IMR-90 (cell line): ENCODE results near the gene CNKSR3.

Source experiments
- CTCF ChIP-seq: conservative IDR thresholded peaks from 2 replicates; pipeline ENCODE4 v1.5.1; 2012; ENCODE audit warnings: mild to moderate bottlenecking, low read depth, low read length, improper control_type of control experiment
- MXI1 ChIP-seq: IDR thresholded peaks from 2 replicates; pipeline ENCODE4 v1.6.1; 2012; ENCODE audit warnings: low read depth, mild to moderate bottlenecking, low read length, moderate library complexity, borderline replicate concordance
- NFE2L2 ChIP-seq: fragments of 150-350 bp; IDR thresholded peaks from 2 replicates; pipeline ENCODE4 v1.6.1; 2016; ENCODE audit warnings: low read depth, mild to moderate bottlenecking, low read length
- POLR2A ChIP-seq: IDR thresholded peaks from 2 replicates; pipeline ENCODE4 v1.6.1; 2012; ENCODE audit warnings: mild to moderate bottlenecking, low read depth, low read length
- RAD21 ChIP-seq: IDR thresholded peaks from 2 replicates; pipeline ENCODE4 v1.6.1; 2012; ENCODE audit warnings: low read length, improper control_type of control experiment
- RFX5 ChIP-seq: IDR thresholded peaks from 2 replicates; pipeline ENCODE4 v1.8.0; 2012; ENCODE audit warnings: low read depth, mild to moderate bottlenecking, low read length, moderate library complexity

- TF ChIP-seq CTCF, result no peak
- TF ChIP-seq POLR2A, result no peak
- no peak for TF ChIP-seq RFX5
- TF ChIP-seq NFE2L2, result no peak
- TF ChIP-seq RAD21, result no peak
- TF ChIP-seq MXI1, result no peak
Observed at GRCh38 chr6:154406301-154406700, 104.2 kb downstream of the CNKSR3 start.
